CD4-positive, alpha-beta T cell treated with Interleukin-15 for 1 hour (primary cell): ENCODE data around the gene WIPF3.

Experiments used
- DNase-seq: peaks from one replicate; pipeline ENCODE4 v3.0.0-alpha.2; 2020

WIPF3 gene

GRCh38 chr7:29848941-29849340, 42.6 kb downstream of the WIPF3 start:
- DNase-seq: no peak

GRCh38 chr7:29851487-29851886, 45.2 kb downstream of the WIPF3 start:
- no peak for DNase-seq

- no peak for DNase-seq
These were observed 46.1 kb downstream of the WIPF3 start for GRCh38 chr7:29852457-29852856.

- DNase-seq: no peak
These were observed 46.8 kb downstream of the WIPF3 start for GRCh38 chr7:29853072-29853471.

- no peak for DNase-seq
These were observed 47.5 kb downstream of the WIPF3 start for GRCh38 chr7:29853789-29854188.

GRCh38 chr7:29854257-29854938, 48.1 kb downstream of the WIPF3 start:
- DNase-seq: no peak

- no peak for DNase-seq
These were observed 51.3 kb downstream of the WIPF3 start for GRCh38 chr7:29857654-29858053.

- DNase-seq: no peak
These were observed 52.1 kb downstream of the WIPF3 start for GRCh38 chr7:29858191-29858951.

- DNase-seq: no peak
These were observed 52.8 kb downstream of the WIPF3 start for GRCh38 chr7:29859104-29859503.

- peak; percentile 23 for DNase-seq
These were observed 53.3 kb downstream of the WIPF3 start for GRCh38 chr7:29859524-29860185.

GRCh38 chr7:29860186-29860585, 53.9 kb downstream of the WIPF3 start:
- DNase-seq: no peak

- no peak for DNase-seq
These were observed 55.6 kb downstream of the WIPF3 start for GRCh38 chr7:29861884-29862283.

GRCh38 chr7:29864656-29865055, 58.3 kb downstream of the WIPF3 start:
- no peak for DNase-seq

GRCh38 chr7:29865526-29865925, 59.2 kb downstream of the WIPF3 start:
- no peak for DNase-seq

GRCh38 chr7:29866490-29866930, 60.2 kb downstream of the WIPF3 start:
- DNase-seq: no peak

GRCh38 chr7:29871787-29872398, 65.6 kb downstream of the WIPF3 start:
- no peak for DNase-seq

- DNase-seq: no peak
These were observed 67.5 kb downstream of the WIPF3 start for GRCh38 chr7:29873644-29874294.

GRCh38 chr7:29875741-29876140, 69.4 kb downstream of the WIPF3 start:
- DNase-seq: no peak

GRCh38 chr7:29877196-29877595, 70.9 kb downstream of the WIPF3 start:
- DNase-seq: no peak

GRCh38 chr7:29878081-29878688, 71.9 kb downstream of the WIPF3 start:
- DNase-seq: no peak

- DNase-seq: no peak
These were observed 73.3 kb downstream of the WIPF3 start for GRCh38 chr7:29879609-29880008.

- no peak for DNase-seq
These were observed 75.4 kb downstream of the WIPF3 start for GRCh38 chr7:29881724-29882123.

- DNase-seq: no peak
These were observed 76.2 kb downstream of the WIPF3 start for GRCh38 chr7:29882481-29882880.
